ENCODE measurements around the gene INTS15.
A peak's percentile ranks its signal among the peaks of the same experiment; 100 is the strongest.
"Not testable (repeated sequence)": the region's sequence is repeated elsewhere in the genome, so short reads cannot be mapped to it uniquely, and the experiment has no call there.

The INTS15 gene

GRCh38 chr7:6577369-6578113, 12.3 kb upstream of the INTS15 start, which contains the start of gene ZDHHC4:
TSS of gene ZDHHC4 (plus strand) at chr7:6577454. CDS start at chr7:6580562, 3,108 bp downstream.
- DNase-seq (ENCODE audit: low spot score): peak; percentile 87

DNA sequence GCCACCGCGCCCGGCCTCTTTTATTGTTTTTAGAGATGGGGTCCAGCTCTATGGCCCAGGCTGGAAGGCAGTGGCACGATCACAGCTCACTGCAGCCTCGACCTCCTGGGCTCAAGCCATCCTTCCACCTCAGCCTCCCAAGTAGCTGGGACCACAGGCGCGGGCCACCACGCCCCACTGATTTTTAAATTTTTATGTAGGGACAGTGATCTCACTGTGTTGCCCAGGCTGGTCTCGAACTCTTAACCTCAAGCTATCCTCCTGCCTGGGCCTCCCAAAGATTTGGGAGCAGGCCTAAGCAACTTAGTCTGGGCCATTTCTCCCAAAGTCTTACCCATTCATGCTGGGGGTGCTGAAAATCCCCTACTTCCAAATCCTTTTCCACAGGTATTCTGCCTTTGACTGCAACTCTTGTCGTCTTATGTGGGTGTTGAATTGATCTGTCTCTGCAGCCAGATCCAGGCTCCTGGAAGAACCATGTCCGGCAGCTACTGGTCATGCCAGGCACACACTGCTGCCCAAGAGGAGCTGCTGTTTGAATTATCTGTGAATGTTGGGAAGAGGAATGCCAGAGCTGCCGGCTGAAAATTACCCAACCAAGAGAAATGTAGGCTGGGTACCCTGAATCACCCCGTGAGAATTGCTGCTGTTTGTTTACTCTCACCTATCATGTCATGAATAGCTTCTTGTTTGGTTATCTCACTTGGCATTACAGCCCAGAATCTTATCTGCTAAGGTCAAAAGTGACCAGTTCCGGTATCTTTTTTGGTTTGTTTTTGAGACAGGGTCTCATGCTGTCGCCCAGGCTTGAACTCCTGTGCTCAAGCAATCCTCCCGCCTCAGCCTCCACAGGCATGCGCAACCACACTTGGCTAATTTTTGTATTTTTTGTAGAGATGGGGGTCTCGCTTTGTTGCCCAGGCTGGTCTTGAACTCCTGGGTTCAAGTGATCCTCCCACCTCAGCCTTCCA, 11.4 kb upstream of the INTS15 start:
- DNase-seq (ENCODE audit: low spot score): no peak

DNA sequence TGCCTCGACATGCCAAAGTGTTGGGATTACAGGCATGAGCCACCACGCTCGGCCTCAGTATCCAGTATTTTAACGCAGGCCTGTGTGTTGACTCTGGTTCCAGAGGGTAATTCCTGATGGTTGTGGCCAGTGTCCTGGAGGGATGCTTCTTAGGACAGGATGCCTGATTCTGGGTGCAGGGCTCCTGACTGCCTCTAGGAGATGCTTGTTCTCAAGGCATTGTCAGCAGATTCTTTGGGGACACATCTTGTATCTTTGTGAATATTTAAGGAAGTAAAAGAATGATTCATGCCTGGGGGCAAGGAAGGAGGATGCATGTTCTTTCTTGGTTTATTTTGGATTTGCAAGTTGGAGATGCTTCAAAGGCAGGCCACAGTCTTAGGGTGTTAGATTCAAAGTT, 10.4 kb upstream of the INTS15 start:
- no peak for DNase-seq (ENCODE audit: low spot score)

DNA sequence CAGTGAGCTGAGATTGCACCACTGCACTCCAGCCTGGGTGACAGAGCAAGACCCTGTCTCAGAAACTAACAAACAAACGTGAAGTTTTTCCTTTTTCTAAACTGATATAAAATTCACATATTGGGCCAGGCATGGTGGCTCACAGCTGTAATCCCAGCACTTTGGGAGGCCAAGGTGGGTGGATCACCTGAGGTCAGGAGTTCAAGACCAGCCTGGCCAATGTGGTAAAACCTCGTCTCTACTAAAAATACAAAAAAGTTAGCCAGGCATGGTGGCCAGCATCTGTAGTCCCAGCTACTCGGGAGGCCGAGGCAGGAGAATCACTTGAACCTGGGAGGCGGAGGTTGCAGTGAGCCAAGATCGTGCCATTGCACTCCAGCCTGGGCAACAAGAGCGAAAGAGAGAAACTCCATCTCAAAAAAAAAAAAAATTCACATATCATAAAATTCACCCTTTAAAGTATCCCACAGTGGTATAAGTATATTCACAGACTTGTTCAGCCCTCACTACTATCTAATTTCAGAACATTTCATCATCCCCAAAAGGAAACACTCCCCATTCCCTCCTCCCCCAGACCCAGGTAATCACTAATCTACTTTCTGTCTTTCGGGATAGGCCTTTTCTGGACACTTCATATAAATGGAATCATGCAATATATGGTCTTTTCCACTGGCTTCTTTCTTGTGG, 3.9 kb upstream of the INTS15 start:
- not testable (repeated sequence) for DNase-seq (ENCODE audit: low spot score)

DNA sequence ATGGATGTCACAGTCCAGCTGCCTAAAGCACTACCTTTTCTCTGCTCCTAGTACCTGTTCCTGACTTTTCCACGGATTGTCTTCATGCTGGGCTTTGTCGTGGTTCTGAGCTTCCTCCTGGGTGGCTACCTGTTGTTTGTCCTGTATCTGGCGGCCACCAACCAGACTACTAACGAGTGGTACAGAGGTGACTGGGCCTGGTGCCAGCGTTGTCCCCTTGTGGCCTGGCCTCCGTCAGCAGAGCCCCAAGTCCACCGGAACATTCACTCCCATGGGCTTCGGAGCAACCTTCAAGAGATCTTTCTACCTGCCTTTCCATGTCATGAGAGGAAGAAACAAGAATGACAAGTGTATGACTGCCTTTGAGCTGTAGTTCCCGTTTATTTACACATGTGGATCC, 1.3 kb upstream of the INTS15 start:
- DNase-seq (ENCODE audit: low spot score): no peak

- no peak for DNase-seq (ENCODE audit: low spot score)
Measured at GRCh38 chr7:6589151-6589828, 531 bp upstream of the INTS15 start.

- no peak for DNase-seq (ENCODE audit: low spot score)
Measured at GRCh38 chr7:6590645-6591110, 857 bp downstream of the INTS15 start.

DNA sequence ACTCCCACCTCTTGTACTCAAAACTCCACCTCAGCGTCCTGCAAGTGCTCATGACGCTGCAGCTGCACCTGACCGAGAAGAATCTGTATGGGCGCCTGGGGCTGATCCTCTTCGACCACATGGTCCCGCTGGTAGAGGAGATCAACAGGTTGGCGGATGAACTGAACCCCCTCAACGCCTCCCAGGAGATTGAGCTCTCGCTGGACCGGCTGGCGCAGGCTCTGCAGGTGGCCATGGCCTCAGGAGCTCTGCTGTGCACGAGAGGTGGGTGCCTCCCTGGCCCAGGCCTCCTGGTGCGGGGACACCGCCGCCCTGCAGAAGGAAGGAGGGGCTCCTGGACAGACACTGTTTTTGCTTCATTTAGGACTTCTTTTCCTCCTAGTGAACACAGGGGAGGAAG, 10.3 kb downstream of the INTS15 start:
- DNase-seq (ENCODE audit: low spot score): no peak

DNA sequence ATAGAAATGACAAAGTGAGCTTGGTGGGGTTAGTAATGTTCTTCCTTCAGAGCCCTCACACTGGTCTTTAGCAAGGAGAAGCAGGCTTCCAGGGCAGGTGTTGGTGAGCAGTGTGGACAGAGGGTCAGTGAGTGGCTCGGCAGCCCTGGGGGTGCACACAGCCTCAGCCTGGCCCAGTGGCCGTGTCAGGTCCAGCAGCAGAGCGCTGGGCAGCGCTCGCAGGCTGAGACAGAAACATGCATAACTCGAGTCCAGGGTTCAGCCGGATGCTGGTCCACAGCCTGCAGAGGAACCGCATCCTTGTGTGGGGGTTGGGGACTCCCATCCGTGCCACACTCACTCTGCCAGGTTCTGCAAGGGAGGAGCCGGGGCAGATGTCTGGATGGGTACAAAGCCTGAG, 14.6 kb downstream of the INTS15 start:
- no peak for DNase-seq (ENCODE audit: low spot score)

GRCh38 chr7:6606866-6607583, 17.2 kb downstream of the INTS15 start:
- DNase-seq (ENCODE audit: low spot score): no peak

GRCh38 chr7:6607651-6608051, 17.8 kb downstream of the INTS15 start:
- DNase-seq (ENCODE audit: low spot score): no peak

GRCh38 chr7:6608081-6608480, 18.3 kb downstream of the INTS15 start:
- DNase-seq (ENCODE audit: low spot score): no peak

- DNase-seq (ENCODE audit: low spot score): no peak
Measured at GRCh38 chr7:6608794-6609193, 19.0 kb downstream of the INTS15 start.

DNA sequence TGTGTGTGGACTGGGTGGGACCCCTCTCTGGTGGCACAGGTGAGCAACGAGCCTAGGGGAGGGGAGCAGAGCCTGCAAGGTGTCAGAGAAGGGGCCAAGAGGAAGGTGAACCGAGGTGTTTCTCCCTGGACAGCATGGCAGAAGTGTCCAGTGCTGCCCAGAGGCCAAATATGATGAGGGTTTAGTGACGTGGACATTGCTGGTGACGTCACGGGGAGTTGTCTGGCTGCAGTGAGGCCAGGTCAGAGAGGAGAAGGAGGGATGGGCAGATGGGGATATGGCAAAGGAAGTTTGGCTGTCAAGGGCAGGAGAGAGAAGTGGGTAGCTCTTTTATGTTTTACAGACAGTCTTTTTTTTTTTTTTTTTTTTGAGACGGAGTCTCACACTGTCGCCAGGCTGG, 23.0 kb downstream of the INTS15 start:
- DNase-seq (ENCODE audit: low spot score): no peak

DNA sequence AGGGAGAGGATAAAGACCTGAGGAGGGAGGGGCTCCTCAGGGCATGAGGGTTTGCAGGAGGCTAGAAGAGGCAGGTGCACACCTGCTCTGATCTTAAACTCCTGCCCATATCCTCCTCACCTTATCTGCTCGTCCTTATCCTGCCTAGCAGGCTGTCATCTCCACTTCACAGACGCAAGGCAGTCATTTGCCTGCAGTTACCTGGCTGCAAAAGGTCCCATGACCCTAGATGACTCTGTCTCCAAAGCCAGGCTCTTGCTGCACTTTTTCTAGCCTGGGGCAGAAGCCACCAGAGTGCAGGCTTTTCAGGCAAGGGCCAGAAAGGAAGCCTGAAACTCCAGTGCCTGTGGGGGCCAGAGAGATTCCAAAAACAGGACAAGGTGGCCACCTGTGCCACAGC, 23.9 kb downstream of the INTS15 start:
- no peak for DNase-seq (ENCODE audit: low spot score)

- no peak for DNase-seq (ENCODE audit: low spot score)
Measured at GRCh38 chr7:6614953-6615722, 25.3 kb downstream of the INTS15 start, which contains the start of gene ZNF853. TSS of gene ZNF853 (plus strand) at chr7:6615610. CDS start at chr7:6616175, 565 bp downstream.

DNA sequence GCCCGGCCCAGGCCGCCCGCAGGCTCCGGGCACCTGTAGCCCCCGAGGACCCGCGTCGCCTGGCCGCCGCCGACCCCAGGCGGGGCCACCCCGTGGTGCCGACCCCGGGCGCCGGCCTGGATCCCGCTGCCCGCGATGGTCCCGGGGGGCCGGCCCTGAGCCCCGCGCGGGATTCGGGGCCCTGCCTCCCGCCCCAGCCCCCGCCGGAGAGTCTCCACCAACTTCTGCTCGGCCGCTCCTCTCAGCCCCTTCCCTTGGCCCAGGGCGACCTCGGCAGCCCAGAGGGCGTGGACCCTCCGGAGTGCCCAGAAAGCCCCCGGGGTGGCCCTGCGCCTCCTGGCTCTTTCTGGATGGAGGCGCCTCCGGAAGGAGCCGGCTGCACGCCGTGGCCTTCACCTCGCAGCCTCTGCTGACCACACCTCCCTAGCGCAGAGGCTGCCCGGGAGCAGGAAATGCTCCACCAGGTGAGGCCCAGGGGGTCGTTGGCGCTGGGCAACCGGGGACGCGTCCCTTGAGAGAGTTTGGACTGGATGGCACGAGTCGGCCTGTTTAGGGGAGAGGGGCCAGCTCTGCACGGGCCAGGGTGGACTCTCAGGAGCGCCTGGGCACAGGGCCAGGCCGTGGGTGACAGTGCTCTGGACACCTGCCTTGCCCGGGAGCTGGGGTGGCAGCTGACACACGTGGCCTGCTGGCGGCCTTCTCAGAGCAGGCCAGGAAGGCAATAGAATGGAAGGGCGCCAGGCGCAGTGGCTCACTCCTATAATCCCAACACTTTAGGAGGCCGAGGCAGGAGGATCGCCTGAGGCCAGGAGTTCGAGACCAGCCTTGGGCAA, 26.1 kb downstream of the INTS15 start:
- DNase-seq (ENCODE audit: low spot score): no peak

DNA sequence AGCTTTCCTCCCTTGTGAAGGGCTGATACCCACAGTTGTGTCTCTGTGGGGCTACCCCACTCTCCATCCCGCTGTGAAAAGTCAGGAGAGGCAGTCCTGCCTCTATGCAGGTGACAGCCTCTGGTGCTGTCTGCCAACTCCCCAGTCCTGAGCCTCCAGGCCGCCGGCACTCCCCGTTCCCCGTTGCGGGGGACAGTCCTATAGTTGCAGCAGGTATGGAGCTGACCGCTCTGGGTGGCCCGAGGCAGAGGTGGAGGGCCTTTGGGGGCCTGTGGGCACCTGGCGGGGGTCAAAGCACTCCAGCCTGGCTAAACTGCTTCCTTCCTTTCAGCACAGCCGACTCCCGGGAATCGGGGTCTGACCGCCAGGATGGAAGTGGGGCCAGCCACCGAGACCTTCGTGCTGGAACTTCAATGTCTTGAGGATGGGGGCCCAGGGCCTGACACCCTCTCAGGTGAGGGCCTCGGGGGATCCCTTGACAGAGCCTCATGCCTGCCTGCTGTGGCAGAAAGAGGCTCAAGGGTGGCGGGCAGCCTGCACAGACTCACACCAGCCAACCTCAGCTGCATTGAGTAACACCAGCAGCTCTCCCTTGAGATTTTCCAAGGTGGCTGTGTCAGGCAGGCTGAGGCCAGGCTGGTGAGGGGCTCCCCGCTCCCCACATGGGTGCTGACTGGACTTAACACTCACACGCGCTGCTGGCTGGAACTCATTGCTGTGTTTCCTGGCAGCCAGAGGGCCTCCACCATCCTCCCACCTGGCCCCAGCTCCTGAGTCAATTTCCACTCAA, 27.2 kb downstream of the INTS15 start:
- no peak for DNase-seq (ENCODE audit: low spot score)
